Measurements from ENCODE around the gene DENND1B. TPM values are rescaled to one million over a fixed set of nuclear protein-coding genes. Genes with fewer than 3 reads are reported as not detected.
"Not testable (repeated sequence)": the region's sequence is repeated elsewhere in the genome, so short reads cannot be mapped to it uniquely, and the experiment has no call there.

DENND1B gene
- total RNA-seq, 1 donor from 2014 or later: 22.1 TPM

DNA sequence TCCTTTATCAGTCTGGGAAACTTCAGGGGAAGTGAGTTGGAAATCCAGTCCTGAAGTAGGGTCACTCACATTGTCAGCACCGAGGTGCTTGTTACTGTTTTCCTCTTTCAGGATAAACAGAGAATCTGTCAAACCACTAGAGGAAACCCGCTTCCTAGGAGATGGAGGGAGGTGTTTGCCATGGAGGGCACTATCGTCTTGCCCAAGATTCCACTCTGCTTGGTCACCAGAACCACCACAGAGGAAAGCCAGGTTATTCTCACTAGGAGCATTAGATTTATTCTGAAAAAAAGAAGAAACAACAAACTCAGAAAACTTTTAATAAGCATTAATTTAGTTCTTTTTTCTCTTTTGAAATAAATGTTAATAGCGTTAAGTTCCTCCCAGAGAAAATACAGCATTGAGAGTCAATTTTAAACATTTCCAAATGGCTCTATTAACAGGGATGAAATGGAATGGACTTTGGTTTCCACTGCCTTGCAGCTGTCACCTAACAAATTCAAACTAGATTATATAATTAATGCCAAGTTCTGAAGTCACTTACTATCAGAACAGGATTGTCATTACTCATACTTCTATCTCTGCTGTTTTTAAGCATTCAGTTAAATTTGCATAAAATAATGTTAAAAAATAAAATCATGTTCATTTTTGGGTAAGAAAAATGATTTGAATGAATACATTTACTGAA lies 264.4 kb downstream of the DENND1B start:
- Mint-ChIP-seq H3K36me3 (ENCODE audit: unreplicated experiment) (no peaks in the 10 kb centered on the region), H3K4me3 (ENCODE audit: unreplicated experiment) (no peak overlapping the region), H3K27ac (ENCODE audit: unreplicated experiment) (no peak overlapping the region), H3K9me3 (ENCODE audit: unreplicated experiment) (peaks cover 2% of the 10 kb centered on the region), H3K27me3 (ENCODE audit: unreplicated experiment) (no peaks in the 10 kb centered on the region), H3K4me1 (ENCODE audit: low read depth, unreplicated experiment) (no peaks in the 10 kb centered on the region)
- no peak for DNase-seq
- TF ChIP-seq, protein P1, sequence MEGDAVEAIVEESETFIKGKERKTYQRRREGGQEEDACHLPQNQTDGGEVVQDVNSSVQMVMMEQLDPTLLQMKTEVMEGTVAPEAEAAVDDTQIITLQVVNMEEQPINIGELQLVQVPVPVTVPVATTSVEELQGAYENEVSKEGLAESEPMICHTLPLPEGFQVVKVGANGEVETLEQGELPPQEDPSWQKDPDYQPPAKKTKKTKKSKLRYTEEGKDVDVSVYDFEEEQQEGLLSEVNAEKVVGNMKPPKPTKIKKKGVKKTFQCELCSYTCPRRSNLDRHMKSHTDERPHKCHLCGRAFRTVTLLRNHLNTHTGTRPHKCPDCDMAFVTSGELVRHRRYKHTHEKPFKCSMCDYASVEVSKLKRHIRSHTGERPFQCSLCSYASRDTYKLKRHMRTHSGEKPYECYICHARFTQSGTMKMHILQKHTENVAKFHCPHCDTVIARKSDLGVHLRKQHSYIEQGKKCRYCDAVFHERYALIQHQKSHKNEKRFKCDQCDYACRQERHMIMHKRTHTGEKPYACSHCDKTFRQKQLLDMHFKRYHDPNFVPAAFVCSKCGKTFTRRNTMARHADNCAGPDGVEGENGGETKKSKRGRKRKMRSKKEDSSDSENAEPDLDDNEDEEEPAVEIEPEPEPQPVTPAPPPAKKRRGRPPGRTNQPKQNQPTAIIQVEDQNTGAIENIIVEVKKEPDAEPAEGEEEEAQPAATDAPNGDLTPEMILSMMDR (IDR thresholded peaks at IDR 0.05; ENCODE audit: partially characterized antibody, unreplicated experiment): no peak

DNA sequence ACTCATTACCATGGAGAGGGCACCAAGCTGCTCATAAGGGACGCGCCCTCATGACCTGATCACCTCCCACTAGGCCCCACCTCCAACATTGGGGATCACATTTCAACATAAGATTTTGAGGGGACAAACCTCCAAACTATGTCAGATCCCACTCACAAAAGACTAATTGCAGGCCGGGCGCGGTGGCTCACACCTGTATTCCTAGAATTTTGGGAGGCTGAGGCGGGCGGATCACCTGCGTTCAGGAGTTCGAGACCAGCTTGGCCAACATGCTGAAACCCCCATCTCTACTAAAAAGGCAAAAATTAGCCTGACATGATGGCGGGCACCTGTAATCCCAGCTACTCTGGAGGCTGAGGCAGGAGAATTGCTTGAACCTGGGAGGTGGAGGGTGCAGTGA lies 278.6 kb downstream of the DENND1B start:
- no peaks in the 10 kb centered on the region for H3K9me3 Mint-ChIP-seq (ENCODE audit: unreplicated experiment)
- DNase-seq: no peak
- H3K27me3 Mint-ChIP-seq (ENCODE audit: unreplicated experiment): no peaks in the 10 kb centered on the region
- TF ChIP-seq, protein P1 (IDR thresholded peaks at IDR 0.05; ENCODE audit: partially characterized antibody, unreplicated experiment): no peak
- H3K4me1 Mint-ChIP-seq (ENCODE audit: low read depth, unreplicated experiment): no peaks in the 10 kb centered on the region
- no peaks in the 10 kb centered on the region for H3K36me3 Mint-ChIP-seq (ENCODE audit: unreplicated experiment)
- H3K27ac Mint-ChIP-seq (ENCODE audit: unreplicated experiment): no peak overlapping the region
- no peak overlapping the region for H3K4me3 Mint-ChIP-seq (ENCODE audit: unreplicated experiment)

DNA sequence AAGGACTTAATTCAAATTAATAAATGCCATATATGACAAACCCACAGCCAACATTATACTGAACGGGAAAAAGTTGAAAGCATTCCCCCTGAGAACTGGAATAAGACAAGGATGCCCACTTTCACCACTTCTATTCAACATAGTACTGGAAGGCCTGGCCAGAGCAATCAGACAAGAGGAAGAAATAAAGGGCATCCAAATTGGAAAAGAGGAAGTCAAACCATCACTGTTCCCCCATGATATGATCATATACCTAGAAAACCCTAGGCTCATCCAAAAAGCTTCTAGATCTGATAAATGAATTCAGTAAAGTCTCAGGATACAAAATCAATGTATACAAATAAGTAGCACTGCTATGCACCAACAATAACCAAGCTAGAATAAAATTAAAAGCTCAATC lies 283.8 kb downstream of the DENND1B start:
- not testable (repeated sequence) for H3K4me1 Mint-ChIP-seq (ENCODE audit: low read depth, unreplicated experiment); DNase-seq; H3K27ac Mint-ChIP-seq (ENCODE audit: unreplicated experiment); H3K36me3 Mint-ChIP-seq (ENCODE audit: unreplicated experiment); H3K9me3 Mint-ChIP-seq (ENCODE audit: unreplicated experiment); H3K27me3 Mint-ChIP-seq (ENCODE audit: unreplicated experiment); H3K4me3 Mint-ChIP-seq (ENCODE audit: unreplicated experiment)

DNA sequence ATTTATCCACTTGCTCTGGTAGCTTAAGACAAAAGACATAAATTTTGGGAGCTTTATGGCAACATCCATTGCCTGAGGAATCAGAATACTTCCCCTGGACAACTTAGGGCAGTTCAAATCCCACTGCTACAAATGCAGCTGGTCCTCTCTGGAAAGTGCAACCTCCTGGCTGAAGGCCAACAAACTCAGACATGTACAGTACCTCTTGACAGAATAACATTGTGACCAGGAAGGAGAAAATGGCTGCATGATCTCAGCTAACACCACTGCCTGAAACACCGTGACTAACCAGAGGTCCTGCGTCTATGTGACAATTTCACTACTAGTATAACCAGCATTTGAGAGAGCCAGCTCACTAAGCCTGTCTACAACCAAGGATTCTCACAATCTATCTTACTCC lies 288.3 kb downstream of the DENND1B start:
- Mint-ChIP-seq H3K4me1 (ENCODE audit: low read depth, unreplicated experiment) (no peaks in the 10 kb centered on the region), H3K27me3 (ENCODE audit: unreplicated experiment) (no peaks in the 10 kb centered on the region), H3K4me3 (ENCODE audit: unreplicated experiment) (no peak overlapping the region), H3K27ac (ENCODE audit: unreplicated experiment) (no peak overlapping the region), H3K36me3 (ENCODE audit: unreplicated experiment) (no peaks in the 10 kb centered on the region), H3K9me3 (ENCODE audit: unreplicated experiment) (no peaks in the 10 kb centered on the region)
- DNase-seq: no peak
- TF ChIP-seq, protein P1 (IDR thresholded peaks at IDR 0.05; ENCODE audit: partially characterized antibody, unreplicated experiment): no peak

DNA sequence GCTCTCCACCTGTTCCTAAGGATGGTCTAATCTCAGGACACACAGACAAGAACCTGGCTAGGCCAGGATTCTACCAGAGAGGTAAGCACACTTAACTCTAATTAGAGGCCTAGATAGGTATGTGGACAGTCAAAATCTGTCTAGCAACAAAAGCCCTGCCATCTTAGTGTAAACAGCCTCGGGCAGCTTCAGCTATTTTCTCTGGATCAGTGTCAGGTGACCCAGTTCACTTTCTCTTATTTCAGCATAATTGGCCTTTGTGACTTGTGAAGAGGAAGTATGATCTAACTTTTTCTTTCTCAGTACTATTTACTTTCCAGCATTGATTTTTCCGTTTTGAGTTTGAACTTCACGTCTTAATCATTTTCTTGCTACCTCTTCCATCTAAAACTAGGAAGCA lies 289.5 kb downstream of the DENND1B start:
- Mint-ChIP-seq H3K27me3 (ENCODE audit: unreplicated experiment) (no peaks in the 10 kb centered on the region), H3K4me1 (ENCODE audit: low read depth, unreplicated experiment) (no peaks in the 10 kb centered on the region), H3K27ac (ENCODE audit: unreplicated experiment) (no peak overlapping the region), H3K9me3 (ENCODE audit: unreplicated experiment) (no peaks in the 10 kb centered on the region), H3K36me3 (ENCODE audit: unreplicated experiment) (no peaks in the 10 kb centered on the region), H3K4me3 (ENCODE audit: unreplicated experiment) (no peak overlapping the region)
- TF ChIP-seq, protein P1 (IDR thresholded peaks at IDR 0.05; ENCODE audit: partially characterized antibody, unreplicated experiment): no peak
- DNase-seq: no peak

Data from glutamatergic neuron (in vitro differentiated cells).